Stimulated activated CD8-positive, alpha-beta memory T cell treated with anti-CD3 and anti-CD28 coated beads, Interleukin-15, amount 100 ng/mL, for 24 hours (primary cell): Measurements from ENCODE around the gene MFGE8.

Experiments used
- DNase-seq: peaks from one replicate; pipeline ENCODE4 v3.0.0-alpha.2; 2020; ENCODE audit warnings: low read depth

The MFGE8 gene

DNA sequence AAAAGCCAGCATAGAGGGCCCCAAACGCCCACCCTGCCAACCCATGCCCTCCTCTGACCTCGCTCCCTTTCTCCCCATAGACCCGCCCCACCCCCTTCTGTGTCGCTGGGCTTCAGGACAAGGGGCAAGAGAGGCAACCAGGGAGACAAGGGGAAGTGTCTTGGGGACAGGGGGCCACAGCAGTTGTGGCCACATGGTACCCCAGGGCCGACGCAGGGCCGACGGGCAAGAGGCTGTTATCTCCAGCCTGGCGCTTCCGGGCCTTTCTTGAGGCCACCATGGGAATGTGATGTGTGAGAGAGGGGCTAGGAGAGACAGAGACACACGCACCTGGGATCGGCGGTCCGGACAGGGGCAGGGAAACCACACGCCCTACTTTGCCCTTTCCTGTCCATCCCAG is 14.4 kb downstream of the MFGE8 start:
- no peak for DNase-seq

DNA sequence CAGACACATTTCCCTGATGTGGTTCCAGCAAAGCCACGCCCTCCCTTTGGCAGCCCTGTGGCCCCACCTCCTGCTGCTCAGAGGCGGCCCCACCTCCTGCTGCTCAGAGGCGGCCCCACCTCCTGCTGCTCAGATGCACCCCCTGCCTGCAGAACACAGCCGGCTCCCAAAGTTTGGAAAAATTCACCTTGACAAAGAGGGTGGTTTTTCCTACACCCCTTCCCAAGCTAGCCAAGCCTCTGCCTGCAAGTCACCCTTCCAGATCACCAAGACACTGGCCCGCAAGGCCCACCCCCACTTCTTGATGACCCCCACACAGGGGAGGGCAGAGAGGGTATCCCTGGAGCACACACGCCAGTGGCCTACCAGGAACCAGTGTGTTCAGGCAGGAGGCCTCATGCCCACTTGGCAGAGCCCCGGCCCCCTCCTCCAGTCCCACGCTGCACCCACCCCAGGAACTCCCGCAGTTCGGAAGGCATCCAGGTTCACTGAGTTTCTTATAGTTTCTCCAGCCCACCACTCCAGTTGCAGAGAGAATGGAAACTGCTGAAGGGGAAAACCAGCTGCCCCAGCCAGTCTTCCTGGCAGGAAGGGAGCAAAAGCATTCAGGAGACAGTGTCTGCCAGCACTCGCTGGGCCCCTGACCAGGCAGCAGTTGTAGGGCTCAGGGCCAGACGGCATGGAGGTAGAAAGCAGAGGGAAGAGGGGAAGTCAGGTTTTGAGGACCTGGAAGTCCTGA is 15.6 kb downstream of the MFGE8 start:
- DNase-seq = peak; percentile 41

DNA sequence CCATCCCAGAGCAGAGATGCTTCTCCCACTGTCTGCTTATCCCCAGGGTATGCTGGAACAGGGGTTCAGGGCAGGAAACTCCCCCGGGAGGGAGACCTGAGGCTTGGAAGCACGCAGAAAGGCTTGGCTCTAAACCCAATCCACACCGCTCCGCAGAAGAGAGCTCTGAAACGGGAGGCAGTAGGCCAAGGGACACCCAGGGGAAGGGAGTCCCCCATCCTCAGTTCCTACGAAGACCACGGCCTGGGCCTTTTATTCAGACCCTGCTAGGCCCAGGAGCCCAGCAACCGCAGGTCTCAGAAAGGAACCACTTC is 16.1 kb downstream of the MFGE8 start:
- no peak for DNase-seq

DNA sequence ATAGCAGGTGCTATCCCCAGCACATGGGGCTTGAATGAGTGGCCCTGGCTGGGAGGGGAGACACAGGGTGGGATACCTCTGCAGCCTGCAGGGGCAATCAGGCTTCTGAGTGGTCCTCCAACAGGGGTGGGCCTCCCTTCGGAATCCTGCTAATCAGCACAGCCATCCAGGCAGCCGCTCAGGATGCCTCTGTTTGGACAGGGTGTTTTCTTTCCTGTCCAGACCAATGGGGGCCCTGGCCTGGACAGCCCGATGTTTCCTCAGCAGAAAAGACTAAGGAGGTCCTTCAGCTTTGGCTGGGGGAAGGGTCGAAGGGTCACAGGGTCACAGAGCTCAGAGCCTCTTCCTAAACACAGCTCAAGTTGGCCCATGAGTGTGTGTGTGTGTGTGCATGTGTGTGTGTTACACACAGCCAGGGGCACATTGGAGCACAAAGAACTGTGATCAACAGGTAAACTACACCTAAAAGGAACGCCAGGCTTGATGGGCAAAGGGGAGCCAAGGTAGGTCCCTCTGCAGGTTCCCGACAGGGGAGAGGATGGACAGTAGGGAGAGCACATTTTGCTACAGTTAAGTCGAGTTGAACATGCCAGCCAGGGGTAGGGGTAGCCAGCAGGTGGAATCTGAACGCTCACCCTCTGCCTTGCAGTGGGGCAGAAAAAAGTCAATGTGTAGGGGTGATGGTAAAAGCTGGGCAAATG is 16.7 kb downstream of the MFGE8 start:
- DNase-seq = no peak

DNA sequence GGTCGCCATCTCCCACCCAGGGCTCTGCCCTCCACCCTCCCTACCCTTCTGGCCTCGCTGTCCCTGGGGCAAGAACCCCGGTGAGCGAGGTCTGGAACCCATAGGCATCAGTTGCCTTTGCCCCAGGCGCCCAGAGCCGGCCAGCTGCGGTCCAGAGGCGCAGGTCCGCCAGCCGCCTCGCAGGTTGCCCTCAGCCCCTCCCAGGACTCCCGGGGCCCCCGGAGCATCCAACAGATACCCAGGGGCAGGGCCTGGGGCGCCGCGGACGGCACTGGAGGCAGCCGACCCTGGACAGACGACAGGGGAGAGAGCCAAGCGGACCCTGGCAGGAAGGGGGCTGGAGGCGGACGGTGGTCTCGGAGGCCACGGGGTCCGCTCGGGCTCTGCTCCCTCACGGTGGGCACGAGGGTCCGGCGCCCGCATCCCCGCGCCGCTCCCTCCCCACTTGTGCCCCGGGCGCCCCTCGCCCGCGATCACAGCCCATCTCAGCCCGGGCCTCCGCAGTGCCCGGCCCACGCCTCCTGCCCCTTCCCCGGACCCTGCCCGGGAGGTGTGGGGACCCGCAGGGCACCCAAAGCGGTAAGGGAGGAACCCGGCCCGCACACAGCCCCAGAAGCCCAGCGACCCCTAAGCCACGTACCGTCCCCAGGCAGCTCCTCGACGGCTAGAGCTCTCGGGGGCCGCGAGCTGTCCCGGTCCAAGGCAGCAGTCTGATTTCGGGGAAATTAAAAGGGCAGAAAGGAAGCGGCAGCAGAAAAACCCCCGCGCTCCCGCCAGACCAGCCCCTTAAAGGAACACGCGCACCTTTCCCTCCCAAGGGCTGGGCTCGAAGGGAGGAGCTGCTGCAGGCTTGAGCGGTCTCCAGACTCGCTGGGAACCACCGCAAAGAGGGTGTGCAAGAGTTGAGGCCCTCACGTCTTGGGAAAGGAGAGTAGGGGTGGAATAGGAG is 18.1 kb downstream of the MFGE8 start, which contains the start of gene HAPLN3:
Gene HAPLN3 (minus strand): TSS at position 726 of the 949 bp plus-strand sequence. CDS start 8,246 bp downstream, outside the sequence.
- DNase-seq = no peak

DNA sequence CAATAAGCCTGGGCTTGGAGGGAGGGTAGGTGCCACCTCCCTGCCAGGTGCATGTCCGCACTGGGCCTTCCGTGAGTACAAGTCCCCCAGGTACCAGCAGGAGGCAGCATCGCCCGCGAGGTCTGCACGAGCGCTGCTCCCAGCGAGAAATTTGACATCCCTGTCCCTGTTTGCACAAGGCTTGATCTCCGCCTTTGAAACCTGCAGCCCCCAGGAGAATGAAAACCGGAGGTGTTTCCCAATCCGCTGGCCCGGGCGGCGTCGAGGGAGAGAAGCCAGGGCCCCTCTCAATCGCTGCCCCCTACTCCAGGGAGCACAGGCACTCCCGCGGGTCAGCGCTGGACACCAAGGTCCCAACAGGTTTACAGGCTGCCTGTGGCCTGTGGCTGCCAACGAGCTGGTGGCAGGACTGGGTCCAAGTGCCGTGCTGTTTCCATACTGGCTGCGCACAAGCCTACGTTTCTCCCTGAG is 18.8 kb downstream of the MFGE8 start:
- DNase-seq = peak; percentile 45

DNA sequence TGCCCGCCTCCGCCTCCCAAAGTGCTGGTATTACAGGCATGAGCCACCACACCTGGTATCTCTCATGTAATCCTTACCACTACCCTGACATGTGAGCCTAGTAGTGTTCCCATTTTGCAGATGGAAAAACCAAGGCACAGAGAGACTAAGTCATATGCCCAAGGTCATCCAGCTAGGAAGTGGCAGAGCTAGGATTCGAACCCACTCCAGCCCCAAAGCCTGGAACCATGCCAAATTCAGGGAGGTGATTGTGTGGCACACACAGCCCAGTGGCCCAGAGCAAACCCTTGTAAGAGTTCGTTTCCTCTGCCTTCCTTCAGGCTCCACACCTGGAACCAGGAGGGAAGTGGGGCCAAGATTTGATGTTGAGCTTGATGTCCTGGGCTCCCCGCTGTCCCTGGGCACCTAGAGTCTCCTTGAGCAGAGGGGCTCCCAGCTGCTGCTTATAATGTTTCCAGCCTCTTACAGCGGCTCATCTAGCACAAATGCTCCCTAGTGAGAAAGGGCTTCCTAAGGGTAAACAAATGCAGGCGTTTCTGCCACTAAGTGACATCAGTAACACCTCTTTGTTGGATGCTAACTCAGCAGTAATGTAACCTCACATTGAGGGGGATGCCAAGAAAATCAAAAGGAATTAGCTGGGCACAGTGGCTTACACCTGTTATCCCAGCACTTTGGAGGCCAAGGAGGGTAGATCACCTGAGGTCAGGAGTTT is 21.5 kb downstream of the MFGE8 start:
- DNase-seq = no peak

DNA sequence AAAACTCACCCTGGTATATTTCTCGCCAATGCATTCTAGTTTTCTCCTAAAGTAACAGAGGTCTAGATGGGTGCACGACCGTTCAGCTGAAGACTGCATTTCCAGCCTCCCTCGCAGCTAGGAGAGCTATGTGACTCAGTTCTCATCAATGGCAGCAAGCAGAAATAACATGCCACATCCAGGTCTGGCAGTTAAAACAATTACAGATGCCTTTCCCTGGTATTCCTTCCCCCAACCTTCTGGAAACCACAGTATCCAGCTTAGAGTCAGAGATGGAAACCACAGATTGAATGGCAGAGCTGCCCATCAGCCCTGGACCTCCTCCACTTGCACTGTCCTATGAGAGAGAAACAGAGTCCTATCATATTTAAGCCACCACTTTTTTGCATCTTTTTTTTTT is 22.7 kb downstream of the MFGE8 start:
- DNase-seq = no peak

DNA sequence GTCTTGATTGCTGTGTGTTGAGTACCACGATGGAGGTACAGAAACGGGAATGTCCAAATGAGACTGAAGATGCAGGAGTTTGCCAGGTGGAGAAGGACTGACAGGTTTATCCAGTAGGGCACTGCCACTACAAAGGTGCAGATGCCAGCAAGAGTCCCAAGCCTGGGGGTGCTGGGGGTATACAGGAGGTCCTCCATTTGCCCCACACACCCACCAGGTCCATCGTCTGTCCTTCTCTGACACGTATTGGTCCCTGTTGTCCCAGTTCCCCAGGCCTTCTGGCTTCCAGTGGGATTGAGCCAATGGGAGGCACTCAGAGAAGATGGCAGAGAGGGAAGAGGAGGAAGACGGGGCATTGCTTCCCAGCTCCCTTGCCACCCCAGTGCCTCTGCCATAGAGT is 24.5 kb downstream of the MFGE8 start:
- DNase-seq = no peak

DNA sequence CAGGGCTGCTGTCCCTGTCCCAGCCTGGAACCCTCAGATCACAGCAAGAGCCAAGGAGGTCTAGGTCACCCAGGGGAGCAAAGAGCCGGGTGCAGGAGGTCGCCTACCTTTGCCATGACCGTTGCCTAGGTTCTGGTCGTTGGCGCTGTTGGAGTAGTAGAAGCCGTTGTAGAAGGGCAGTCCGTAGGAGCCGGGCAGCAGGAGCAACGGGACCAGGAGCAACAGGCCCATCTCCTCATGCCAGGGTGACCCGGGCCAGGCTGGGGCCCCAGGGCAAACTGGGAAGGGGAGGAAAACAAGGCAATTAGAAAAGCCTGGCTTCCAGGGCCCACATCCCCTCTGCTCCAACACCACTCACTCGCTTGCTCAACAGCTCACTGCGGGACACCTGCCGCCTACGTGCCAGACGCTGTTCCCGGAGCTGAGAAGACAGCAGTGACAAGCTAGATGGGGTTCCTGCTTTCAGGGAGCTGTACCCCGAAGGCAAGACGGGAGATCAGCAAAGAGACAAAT is 26.1 kb downstream of the MFGE8 start:
- no peak for DNase-seq

DNA sequence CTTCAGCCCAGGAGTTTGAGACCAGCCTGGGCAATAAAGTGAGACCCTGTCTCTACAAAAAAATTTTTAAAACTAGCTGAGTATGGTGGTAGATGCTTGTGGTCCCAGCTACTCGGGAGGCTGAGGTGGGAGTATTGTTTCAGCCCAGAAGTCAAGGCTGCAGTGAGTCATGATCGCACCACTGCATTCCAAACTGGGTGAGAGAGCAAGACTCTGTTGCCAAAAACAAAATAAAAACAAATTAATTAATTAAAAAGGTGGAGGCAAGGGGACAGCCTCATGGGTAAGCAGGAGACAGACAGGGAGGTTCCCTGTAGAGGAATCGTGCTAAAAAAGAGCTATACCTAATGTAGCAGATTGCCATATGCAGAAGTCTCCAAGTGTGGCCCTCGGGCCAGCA is 30.4 kb downstream of the MFGE8 start:
- DNase-seq = no peak

DNA sequence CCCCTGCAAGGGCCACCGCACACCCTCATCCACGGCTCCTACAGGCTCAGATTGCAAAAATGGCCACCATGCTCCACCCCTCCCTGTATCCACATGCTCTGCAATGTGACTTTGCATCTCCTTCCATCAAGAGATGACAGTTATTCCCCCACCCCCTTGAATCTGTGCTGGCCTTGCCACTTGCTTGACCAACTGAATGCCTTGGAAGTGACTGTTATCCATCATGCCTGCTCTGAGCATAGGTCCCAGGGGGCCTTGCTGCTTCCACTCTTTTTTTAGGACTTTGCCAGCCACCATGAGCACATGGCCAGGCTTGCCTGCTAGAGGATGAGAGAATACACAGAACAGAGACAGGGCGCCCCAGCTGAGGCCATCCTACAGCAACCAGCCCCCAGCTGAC is 31.4 kb downstream of the MFGE8 start:
- no peak for DNase-seq

DNA sequence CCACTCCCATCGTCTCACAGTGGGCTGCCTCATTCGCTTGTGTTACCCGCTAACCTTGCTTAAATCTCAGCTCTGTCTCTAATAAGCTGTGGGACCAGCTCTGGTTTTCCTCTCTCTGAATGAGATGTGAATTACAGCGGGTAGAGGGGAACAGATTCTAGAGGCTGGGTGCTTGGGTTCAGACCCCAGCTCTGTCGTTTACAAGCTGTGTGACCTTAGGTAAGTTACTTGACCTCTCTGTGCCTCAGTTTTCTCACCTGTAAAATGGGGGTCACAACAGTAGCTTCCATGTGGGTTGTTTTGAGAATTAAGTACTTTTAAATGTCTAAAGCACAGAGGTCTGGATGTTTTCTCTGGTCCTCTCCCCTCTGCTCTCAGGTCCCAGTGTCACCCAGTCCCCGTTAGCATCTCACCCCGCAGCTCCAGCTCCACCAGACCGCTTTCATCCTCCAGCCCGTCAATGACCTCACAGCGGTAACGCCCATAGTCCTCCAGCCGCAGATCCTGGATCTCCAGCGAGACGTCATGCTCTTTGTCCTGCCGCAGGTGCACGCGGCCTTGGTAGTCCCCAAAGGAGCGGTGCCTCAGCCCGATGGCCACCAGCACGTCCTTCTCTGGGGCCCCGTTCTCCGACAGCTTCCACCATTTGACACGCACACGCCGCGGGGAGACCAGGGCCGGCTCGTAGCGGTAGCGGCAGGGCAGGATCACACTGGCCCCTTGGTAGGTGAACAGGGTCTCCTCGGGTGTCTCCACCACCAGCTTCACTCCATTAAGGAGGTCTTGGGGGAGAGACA is 32.0 kb downstream of the MFGE8 start:
- no peak for DNase-seq

DNA sequence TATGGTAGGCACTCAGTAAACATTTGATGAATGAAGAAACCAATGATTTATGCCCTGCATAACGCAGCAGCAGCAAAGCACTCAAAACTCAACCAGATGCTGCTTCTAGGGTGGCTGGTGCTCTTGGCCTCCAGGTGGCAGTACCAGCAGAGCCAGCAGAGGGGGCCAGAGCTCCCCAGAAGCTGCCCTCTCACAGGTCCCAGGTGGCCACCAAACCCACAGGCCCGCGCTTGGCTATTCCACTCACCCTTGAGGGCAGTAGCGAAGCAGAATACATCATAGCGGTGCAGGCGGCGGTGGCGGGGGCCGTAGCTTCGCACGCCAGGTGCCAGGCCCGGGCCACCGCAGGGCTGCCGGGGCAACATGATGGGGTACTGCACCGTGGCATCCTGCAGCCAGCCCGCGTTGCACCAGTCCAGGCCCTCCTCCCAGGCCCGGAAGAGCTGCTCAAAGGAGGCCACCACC is 34.4 kb downstream of the MFGE8 start:
- no peak for DNase-seq

DNA sequence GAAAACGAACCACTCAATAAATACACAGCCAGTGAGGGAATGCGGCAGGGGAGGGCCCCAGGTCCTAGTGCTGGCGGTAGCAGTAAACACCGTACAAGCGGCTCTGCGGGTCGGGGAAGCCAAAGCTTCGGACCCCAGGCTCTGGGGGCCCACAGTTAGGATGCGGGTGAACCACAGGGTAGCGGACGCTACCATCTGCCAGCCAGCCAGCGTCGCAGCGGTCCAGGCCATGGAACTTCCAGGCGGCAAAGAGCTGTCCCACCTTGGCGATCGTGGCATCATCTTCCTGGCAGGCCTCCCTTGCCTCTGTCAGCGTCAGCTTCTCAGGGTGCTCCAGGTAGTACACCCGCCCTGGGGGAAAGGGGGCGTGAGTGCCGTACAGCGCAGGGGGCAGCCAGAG is 35.3 kb downstream of the MFGE8 start:
- DNase-seq = no peak

DNA sequence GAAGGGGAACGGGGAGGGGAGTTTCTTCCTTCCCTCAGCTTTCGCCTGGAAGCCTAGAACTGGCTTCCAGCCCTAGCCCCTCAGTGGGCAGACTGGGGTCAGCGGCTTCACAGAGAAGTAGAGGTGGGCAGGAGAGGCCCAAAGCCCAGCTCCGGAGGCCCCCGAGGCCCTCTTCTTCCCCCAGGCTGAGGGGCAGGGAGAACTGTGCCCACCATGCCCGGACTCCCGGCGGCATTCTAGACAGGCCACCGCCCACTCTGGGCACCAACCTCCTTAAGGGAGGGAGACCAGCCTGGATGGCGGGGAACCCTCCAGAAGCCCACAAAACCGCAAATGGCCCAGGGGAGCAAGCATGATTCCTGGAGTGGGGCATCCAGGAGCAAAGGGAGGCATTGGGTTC is 35.8 kb downstream of the MFGE8 start:
- no peak for DNase-seq

DNA sequence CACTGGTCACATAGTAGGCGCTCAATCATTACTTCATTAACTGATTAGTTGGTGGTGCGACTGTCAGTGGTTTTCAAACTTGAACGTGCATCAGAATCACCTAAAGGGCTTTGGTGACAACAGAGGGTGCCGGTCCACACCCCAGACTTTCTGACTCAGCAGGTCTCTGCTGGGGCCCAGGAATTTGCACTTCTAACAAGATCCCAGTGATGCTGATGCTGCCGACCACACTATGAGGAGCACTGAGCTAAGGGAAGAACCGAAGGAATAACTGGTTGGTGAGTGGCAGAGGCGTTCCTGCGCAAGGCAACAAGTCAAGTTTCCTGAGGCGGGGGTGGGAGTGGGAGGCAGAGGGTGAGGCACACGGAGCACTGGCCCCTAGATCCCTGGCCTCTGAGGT is 36.6 kb downstream of the MFGE8 start:
- no peak for DNase-seq

DNA sequence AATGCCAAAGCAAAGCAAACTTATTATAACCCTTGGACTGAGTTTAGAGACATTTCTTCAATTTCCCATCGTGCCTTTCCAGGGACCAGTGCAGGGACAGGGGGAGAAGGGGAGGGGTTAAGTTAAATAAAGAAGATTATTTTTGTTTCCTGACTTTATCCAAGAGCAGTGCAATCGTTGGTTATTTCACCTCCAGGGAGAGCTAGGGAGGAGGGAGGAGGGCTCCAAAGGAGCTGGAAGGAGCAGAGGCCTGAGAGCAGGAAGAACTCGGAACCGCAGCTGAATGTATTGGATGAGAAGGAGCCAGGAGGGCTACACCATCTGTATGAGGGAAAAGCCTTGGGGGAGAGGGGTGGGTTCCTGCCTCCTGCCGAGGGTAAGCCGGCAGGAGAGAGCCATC is 38.5 kb downstream of the MFGE8 start:
- DNase-seq = no peak

DNA sequence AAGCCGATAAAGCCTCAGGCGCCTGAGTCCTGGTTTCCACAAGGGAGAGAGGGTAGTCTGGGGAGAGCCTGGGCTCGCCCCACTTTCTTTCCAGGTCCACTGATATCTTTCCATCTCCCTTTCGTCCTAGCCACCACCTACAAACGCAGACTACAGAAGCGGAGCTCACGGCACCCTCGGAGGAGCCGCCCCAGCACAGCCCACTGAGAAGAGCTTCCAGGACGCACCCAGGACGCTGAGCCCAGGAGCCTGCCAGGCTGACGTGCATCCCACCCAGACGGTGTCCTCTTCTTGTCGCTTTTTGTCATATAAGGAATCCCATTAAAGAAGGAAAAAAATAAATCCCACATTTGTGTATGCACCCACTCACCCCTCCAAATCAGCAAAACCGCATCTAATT is 38.9 kb downstream of the MFGE8 start:
- DNase-seq = no peak

DNA sequence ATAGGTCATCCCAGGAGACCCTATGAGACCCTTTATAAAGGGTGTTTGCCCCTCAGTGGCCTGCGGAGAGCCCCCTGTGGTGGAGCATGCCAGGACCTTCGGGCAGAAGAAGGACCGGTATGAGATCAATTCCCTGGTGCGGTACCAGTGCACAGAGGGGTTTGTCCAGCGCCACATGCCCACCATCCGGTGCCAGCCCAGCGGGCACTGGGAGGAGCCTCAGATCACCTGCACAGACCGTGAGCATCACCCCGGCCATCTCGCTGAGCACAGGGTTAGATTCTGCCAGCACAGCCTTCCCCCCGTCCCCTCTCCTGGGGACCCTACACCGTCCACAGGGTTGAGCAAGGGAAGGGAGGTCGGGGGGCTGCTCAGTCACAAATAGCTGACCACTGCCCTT is 39.4 kb downstream of the MFGE8 start:
- DNase-seq = no peak

DNA sequence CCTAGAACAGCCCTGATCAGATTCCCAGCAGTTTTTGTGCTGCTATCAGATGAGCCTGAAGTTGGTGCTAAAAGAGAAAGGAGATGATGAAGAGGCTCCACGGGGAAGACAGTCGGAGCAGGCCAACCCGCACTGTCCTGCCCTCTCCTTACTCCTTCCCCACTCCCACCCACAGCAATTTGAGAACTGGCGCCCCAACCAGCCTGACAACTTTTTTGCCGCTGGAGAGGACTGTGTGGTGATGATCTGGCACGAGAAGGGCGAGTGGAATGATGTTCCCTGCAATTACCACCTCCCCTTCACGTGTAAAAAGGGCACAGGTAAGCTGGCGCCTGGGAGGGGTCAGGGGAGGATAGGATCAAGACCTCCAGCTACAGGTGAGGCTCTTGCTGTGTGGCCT is 40.5 kb downstream of the MFGE8 start:
- no peak for DNase-seq
